NK-92 (cell line): Measurements from ENCODE around the gene ZNF593OS.

Experiments used
- DNase-seq: peaks from one replicate; lab custom pipeline; 2025; ENCODE audit not compliant: unreplicated experiment; lab: John Stamatoyannopoulos, UW

ZNF593OS gene

GRCh38 chr1:26127235-26128163 lies 44.1 kb downstream of the ZNF593OS start:
- no peak for DNase-seq

GRCh38 chr1:26126321-26127084 lies 45.1 kb downstream of the ZNF593OS start:
- no peak for DNase-seq

DNA sequence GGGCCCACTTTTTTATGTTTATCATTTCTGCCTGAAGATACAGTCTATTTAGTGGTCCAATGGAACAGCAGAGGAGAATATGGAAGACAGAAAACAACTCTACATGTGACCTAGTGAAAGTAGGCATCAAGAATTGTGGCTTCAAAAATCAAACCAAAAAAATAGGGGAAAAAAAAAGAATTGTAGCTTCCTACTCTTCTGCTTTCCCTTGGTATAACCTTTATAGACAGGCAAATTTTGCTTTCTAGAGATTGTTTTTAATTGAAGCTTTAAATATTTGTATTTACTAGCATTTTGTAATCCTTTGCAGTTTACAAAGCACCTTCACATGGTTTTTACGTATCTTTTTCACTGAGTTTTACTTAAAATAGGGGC lies 45.7 kb downstream of the ZNF593OS start:
- DNase-seq = no peak

- DNase-seq = no peak
Measured at GRCh38 chr1:26125382-26125781, 46.2 kb downstream of the ZNF593OS start.

GRCh38 chr1:26124418-26125331 lies 47.0 kb downstream of the ZNF593OS start:
- DNase-seq = no peak

DNA sequence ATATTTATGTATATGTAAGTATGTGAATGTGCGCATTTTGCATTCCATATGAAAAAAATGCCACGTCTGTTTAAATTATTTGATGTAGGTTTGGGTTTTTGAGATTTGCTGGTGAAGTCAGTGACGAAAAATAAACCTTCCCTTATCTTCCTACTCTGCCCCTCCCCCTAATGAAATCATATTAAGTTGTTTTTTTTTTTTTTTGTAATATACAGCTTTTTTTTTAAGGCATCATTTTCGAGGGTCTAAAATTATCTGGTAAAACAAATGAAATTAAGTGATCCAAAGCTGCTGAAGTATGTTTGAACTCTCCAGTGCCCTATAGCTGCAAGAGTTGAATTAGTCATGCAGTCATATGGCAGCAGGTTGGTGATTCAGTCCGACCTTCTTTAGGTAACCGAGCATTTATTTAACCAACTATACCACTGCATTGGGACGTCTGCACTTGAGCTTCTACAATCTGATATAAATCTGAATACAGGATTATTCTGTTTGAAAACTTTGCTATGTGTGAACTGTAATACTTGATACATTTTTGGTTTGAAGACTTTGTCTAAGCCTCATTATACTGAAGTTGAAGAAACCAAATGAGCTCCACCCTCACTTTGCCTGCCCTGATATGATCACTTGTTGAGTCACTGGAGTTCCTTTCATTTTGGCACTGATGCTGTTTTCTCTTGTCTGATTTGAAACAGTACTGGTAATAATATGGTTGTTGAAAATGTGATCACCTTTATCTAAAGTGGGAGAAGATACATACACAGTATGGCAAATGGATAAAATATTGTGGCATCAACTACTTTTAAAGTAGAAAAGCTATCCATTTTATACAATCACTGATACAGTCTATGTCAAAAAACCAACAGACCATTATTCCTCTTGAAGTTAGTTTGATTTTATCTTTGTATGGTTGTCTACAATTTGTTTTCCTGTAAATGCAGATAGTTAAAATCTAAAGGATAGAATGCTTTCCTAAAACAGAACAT lies 48.4 kb downstream of the ZNF593OS start:
- no peak for DNase-seq

- DNase-seq = no peak
Measured at GRCh38 chr1:26121854-26122773, 49.5 kb downstream of the ZNF593OS start.

- no peak for DNase-seq
Measured at GRCh38 chr1:26119892-26120608, 51.6 kb downstream of the ZNF593OS start.
